Cerebellar cortex (tissue), 1 donor: ENCODE results near the gene LRRTM3.

Experiments used
- DNase-seq: peaks from one replicate; pipeline ENCODE4 v3.0.0-alpha.2; 2015; ENCODE audit warnings: low spot score

Gene LRRTM3

DNA sequence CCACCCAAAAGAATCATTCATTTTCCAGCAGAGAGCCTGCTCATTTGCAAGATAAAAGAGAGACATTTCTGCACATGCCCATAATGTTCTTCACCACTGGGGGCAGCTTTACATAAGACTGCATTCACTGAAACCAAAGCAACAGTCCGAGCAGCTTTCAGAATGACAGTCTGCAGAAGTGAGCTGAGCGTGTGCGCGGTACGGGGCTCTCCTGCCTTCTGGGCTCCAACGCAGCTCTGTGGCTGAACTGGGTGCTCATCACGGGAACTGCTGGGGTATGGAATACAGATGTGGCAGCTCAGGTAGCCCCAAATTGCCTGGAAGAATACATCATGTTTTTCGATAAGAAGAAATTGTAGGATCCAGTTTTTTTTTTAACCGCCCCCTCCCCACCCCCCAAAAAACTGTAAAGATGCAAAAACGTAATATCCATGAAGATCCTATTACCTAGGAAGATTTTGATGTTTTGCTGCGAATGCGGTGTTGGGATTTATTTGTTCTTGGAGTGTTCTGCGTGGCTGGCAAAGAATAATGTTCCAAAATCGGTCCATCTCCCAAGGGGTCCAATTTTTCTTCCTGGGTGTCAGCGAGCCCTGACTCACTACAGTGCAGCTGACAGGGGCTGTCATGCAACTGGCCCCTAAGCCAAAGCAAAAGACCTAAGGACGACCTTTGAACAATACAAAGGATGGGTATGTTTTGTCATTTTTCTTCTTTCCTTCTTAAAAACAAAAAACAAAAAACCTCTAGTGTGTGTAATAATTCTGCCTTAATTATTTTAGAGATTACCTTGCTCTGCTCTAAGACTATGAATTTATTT is at the start of gene LRRTM3:
Gene LRRTM3, plus strand, starts transcription at position 141 of the 820 bp plus-strand sequence.
- peak; percentile 96 for DNase-seq

DNA sequence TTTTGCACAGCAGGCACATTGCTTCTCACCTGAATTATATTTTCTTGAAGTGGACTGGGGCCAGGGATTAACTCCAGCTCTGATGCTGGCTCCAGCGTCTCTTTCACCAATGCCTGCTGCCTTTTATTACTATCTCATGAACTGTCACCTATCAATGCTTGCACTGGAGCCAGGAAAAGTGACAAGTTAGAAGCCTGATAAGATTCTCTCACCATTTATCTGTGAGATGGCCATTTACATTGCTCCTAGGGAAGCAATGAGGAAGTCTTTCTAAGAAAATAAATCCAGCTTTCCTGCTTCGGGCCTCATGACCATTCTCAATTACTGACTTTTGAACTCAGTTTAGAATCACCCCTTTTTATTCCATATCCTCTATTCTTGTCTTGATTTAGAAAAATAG is 48.5 kb upstream of the LRRTM3 start:
- DNase-seq, result no peak

DNA sequence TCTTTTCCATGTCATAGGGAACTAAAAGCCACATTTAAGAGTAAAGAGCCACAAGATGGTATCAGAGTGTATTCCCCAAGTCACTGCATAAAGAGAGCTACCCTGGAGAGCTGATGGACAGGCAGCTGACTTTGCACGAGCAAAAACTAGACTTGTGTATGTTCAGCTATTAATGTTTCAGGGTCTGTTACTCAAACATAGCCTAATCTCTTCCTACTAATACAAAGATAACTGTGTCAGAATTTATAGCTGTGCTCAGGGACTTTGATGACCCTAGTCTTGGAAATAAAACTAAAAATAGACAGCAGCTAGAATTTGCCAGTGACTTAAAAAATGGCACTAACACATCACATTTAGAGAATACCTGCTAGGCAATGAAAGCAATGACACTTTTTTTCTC is 45.5 kb upstream of the LRRTM3 start:
- DNase-seq, result no peak

DNA sequence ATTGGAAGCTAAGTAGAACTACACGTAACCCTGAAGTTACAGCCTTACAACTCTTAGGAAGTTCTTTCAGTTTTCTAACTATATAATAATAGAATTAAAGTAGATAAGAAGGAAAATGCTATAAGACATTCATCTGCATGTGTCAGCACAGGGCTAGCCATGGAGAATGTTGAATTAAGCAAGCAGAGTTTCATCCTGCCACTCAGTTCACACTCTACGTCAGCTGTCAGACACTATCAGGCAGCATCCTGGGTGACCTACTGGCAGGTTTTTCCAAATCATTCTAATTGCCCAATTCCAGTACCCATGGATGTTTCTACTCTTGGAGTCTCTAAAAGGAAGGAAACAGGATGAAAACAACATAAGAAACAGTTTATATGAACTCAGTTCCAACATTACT is 45.0 kb upstream of the LRRTM3 start:
- DNase-seq, result no peak

DNA sequence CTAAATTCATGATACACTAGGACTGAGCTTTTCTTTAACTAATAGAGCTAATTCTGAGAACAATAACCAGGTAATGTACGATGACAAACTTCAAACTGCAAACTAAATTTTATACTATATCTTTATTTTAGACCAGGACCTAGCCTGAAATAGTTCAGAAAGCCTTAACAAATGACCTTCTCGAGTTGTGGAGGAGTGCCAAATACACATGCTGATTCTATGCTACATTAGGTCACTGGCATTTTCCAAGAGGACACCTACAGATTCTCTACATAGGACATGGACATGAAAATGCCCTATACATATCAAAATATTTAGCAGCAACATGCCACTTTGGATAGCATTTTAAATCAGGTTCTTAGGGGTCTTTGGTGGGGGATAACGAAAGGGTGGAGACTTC is 44.0 kb upstream of the LRRTM3 start:
- peak; percentile 19 for DNase-seq

DNA sequence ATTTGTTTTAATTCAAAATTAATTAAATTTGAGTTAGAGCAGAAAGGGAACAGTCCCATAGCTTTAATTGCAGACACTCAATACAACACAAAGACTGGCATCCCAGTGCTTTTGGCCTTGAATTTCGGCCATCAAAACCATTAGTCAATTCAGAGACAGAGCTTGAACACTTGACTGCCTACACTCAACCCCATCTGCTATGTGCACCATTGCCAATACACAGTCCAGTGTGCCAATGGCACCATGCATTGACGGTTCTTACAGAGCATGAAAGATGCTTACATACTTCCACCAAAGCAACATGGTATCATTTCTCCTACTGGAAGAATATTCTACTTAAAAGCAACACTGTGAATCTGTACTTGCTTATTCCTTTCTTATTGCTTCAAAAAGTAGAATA is 43.6 kb upstream of the LRRTM3 start:
- peak; percentile 91 for DNase-seq

DNA sequence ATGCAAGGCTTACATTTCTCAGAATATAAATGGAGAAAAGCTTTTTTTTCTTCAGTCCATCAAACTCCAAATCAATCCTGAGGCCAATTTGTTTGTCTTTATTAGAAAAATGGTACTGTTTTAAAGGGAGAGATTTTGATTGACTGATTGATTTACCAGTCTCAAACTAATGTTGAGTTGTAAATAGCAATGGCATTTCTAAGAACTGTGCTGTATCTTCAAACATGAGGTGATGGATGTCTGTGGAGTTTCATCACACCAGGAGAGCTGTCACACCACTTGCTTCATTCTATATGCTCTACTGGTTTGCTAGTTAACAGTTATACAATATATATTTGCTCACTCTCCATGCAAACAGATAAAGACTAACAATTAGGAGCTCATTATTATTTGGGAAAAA is 39.0 kb upstream of the LRRTM3 start:
- DNase-seq, result no peak

DNA sequence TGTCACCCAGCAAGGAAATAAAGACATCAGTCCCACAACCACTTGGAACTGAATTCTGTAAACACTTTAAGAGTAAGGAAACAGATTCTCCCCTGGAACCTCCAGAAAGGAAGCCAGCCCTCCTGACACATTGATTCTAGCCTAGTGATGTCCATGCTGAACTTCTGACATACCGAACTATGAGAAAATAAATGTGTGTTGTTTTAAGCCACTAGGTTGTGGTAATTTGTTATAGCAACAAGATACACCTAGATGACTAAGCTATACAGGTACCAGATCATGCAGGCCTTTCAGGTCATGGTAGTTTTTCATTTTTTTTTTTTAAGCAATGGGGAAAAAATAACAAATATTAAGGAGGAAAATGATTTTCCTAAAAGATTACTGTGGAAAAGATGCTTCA is 37.6 kb upstream of the LRRTM3 start:
- DNase-seq, result no peak

DNA sequence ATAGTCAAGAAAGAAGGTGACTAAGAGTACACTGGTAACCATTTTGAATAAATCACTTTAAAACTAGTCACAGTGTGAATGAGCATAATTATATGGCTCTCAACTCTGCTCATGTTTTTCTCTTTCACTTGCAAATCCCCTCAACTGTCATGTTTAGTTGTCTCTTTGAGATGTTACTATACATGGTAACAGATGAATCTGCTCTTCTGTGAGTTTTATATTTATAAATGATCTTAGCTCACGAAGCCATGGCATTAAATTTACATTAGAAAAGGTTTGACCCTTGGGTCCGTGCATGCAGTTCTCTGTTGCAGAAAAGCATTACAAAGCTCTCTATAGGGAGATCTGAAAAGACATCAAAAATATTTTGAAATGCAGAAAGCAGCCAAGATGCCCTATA is 33.0 kb upstream of the LRRTM3 start:
- DNase-seq, result no peak

DNA sequence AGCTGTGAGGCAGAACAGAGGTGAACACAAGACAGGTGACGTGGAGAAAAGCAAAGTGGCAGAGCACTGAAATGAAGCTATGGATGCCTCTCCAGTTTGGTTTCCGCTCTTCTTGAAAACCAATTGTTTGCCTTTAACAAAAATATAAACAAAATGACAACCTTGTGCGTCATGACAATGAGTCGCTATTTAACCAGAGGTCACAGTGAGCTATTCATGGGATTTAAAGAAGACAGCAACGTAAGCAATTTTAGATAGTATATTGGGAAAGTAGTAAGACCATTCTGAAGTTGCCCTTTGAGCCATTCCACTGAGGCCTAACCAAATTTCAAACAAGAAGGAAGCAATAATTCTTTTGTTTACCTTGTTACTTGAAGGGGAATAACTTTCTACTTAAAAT is 15.2 kb upstream of the LRRTM3 start:
- DNase-seq, result no peak

DNA sequence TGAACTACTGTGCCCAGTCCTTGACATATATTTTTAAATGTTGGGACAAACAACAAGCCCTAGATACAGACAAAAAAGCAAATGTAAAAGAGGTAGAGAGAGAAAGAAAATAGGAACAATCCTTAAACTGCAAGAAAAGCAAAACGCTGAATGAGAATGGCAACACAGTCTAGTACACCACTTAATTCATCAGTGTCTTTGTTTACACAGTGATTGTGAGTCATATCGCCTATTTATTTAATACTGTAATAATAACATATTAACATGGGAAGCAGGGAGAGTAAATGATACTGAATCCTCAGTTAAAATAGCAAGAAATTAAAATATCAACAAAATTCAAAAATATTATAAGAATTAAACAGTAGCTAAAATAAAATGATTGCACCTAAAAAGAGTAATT is 9.8 kb upstream of the LRRTM3 start:
- no peak for DNase-seq

DNA sequence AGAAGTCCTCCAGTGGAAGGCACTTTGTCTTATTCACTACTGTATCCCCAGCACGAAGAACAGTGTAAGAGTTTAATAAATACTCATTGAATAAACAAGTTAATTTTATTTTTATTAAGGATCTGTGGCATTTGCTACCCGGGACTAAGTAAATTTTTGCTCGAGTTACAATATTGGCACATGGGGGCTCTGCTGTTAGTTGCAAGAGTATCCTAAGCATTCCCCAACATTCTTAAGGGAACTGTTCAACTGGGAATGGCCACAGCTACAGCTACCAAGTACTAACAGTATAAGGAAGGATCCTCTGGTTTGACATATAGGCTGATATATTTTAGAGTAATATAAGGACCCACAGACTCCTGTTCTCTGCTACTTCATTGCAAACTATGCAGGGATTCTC is 8.7 kb upstream of the LRRTM3 start:
- peak; percentile 32 for DNase-seq

DNA sequence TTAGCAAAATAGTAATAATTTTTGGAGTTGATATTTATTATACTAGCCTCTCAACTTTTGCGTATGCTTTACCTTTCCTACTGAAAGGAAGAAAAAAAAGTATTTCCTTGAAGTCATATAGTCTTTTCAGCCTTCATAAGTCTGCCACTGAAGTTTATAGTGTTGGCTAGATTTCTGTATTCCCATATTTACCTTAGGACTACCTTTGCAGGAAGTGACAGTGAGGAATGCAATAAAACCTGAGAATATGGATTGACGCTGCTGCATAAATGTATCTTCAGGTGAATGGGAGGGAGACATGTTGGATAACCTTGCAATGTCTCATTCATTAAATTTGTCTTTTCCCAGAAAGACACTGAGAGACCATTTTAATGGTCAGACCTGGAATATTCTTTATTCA is 6.6 kb upstream of the LRRTM3 start:
- no peak for DNase-seq

DNA sequence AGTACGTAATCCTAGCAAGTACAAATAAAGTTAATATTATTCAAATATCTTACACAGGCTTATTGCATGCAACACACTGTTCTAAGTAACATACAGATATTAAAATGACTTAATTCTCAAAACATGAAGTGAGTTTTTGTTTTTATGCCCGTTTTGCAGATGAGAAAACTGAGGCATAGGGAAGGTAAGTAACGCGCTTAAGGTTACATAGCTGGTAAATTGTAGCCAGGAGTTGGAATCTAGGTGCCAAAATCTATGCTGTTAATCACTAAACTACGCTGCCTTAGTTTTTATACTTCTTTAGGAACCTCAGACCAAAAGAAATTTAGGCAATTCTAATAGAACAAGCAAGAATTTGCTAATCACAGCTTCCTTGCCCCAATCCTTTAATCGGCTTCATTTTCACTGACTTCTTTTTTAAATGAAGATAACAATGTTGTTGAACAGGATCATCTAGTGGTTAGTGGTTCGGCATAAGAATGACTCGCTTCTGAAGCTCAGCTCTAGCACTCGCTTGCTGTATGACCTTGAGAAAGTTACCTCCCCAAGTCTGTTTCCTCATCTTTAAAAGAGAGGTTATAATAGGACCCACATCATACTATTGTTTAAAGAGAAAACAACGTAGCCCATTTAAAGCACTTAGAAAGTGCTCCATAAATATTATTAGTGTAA is 1.0 kb upstream of the LRRTM3 start:
- no peak for DNase-seq

DNA sequence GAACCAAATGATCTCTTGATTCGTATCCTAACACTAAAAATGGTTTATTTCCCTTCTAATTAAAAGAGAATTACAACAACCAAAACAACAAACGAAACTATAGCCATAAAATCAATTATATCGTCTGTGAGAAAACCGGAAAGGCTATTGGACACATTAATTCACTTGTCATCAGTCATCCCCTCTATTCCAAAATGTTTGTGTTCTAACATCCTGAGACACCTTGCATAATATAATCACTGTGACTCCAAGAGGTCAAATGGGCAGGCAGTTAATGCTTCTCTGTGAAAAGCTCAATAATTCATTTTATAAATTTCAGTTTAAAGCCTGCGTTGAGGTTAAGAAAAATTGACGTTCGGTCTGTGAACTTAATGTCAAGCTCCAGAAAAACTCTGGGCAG is 463 bp upstream of the LRRTM3 start:
- DNase-seq, result no peak

DNA sequence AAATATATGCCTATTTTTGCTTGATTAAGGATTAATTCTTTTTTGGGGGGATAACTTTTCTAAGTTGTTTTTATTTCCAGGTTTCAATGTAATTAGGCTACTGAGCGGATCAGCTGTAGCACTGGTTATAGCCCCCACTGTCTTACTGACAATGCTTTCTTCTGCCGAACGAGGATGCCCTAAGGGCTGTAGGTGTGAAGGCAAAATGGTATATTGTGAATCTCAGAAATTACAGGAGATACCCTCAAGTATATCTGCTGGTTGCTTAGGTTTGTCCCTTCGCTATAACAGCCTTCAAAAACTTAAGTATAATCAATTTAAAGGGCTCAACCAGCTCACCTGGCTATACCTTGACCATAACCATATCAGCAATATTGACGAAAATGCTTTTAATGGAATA is 1.0 kb downstream of the LRRTM3 start:
- DNase-seq, result peak; percentile 56

DNA sequence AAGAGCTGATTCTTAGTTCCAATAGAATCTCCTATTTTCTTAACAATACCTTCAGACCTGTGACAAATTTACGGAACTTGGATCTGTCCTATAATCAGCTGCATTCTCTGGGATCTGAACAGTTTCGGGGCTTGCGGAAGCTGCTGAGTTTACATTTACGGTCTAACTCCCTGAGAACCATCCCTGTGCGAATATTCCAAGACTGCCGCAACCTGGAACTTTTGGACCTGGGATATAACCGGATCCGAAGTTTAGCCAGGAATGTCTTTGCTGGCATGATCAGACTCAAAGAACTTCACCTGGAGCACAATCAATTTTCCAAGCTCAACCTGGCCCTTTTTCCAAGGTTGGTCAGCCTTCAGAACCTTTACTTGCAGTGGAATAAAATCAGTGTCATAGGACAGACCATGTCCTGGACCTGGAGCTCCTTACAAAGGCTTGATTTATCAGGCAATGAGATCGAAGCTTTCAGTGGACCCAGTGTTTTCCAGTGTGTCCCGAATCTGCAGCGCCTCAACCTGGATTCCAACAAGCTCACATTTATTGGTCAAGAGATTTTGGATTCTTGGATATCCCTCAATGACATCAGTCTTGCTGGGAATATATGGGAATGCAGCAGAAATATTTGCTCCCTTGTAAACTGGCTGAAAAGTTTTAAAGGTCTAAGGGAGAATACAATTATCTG is 1.6 kb downstream of the LRRTM3 start:
- peak; percentile 79 for DNase-seq

DNA sequence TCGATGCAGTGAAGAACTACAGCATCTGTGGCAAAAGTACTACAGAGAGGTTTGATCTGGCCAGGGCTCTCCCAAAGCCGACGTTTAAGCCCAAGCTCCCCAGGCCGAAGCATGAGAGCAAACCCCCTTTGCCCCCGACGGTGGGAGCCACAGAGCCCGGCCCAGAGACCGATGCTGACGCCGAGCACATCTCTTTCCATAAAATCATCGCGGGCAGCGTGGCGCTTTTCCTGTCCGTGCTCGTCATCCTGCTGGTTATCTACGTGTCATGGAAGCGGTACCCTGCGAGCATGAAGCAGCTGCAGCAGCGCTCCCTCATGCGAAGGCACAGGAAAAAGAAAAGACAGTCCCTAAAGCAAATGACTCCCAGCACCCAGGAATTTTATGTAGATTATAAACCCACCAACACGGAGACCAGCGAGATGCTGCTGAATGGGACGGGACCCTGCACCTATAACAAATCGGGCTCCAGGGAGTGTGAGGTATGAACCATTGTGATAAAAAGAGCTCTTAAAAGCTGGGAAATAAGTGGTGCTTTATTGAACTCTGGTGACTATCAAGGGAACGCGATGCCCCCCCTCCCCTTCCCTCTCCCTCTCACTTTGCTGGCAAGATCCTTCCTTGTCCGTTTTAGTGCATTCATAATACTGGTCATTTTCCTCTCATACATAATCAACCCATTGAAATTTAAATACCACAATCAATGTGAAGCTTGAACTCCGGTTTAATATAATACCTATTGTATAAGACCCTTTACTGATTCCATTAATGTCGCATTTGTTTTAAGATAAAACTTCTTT is 2.3 kb downstream of the LRRTM3 start:
- peak; percentile 71 for DNase-seq

DNA sequence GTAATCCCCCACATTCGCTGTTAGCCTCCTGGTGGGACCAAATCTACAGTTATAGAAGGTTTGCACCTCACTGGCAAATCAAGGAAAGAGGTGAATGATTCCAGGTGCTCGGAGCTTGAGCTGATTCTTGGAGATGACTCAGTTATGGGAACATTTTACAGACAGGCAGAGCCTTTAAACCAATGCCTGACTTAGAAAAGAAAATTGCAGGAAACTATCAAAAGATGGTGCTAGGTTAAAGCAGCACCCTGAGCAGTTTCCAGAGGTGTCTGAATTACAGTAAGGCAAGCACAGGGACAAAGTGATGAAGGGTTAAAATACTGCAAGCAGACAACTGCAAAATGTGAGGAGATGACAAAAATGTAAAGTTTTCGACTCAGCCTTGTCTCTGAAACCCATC is 2.9 kb downstream of the LRRTM3 start:
- peak; percentile 58 for DNase-seq

DNA sequence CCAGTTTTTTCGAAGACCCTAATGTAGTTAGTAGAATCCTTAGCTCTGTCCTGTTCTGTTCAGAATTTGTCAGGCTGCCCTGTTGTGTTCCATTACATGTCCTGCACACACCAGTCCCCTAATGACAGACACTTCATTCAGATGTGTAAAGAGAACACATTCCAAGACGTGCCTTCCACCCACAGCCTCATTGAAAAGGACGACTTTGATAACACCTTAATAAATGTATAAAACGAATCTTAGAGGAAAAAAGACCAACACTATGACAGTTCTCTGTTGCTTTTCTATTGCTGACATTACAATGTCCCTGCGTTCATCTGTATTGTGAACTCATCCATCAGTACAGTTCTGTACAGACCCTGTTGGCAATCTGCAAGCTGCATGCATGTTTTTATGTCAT is 3.5 kb downstream of the LRRTM3 start:
- peak; percentile 67 for DNase-seq

DNA sequence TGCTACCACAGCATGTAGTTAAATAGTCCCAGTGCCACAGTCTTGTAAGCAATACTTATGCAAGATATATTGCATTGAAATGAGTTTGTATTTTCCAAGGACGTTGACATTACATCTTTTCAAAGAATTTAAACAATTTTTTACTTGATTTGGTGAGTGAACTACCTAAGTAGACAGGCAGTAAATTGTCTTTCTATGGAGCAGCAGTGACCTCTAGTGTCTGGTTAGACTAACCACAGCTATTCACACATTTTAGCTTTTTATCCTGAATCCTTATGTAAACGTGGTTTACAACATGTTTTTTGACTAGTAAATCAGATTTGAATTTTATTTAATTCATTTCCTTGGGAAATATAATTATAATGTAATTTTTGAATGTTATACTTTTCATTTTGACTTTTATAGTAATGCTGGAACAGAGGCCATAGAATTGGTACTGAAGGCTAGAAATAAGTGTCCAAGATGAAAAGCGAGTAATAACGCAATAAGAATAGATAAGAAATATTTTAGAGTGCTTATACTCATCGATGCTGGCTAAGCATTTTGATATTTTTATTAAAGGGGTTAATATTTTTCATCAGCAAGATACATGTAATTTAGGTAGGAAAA is 5.6 kb downstream of the LRRTM3 start:
- peak; percentile 91 for DNase-seq

DNA sequence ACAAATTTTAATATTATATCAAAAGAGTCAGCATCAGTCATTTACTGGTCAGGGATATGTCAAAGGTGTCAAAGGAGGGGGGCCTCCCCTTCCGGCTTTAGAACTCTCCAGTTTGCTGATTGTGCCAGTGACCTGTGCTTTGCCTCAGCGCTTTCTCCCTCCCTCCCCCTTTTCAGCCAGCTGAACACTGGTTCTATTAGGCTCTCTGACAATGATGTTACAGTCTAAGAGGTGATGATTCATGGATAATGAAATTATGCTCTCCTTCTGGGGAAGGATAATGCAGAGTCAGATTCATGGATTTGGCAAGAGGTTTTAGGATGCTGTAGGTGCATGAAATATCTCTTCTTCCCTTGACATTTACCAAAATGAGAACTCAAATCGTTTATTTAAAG is 6.1 kb downstream of the LRRTM3 start:
- peak; percentile 47 for DNase-seq
